Upper lobe of right lung (tissue), 1 donor: ENCODE measurements around the gene MICOS13. TPM values are rescaled to one million over a fixed set of nuclear protein-coding genes. Genes with fewer than 3 reads are reported as not detected.
A peak's percentile ranks its signal among the peaks of the same experiment; 100 is the strongest.

ENCODE experiments used
- ATAC-seq: fragments of 200-7000 bp; cut with Tn5 transposase; one replicate; pipeline ENCODE4 v1.9.1; 2020; ENCODE audit warnings: mild to moderate bottlenecking, moderate library complexity
- DNase-seq: peaks from one replicate; pipeline ENCODE4 v3.0.0-alpha.2; 2020
- H3K27ac ChIP-seq: fragments of 200-600 bp; one replicate; pipeline ENCODE4 v1.8.0; 2022
- H3K27me3 ChIP-seq: fragments of 200-600 bp; one replicate; pipeline ENCODE4 v1.8.0; 2022; ENCODE audit warnings: mild to moderate bottlenecking
- H3K36me3 ChIP-seq: fragments of 200-600 bp; one replicate; pipeline ENCODE4 v1.8.0; 2022
- H3K4me1 ChIP-seq: fragments of 200-600 bp; one replicate; pipeline ENCODE4 v1.8.0; 2022
- H3K4me3 ChIP-seq: fragments of 200-600 bp; one replicate; pipeline ENCODE4 v1.8.0; 2022; ENCODE audit warnings: mild to moderate bottlenecking
- H3K9me3 ChIP-seq: fragments of 200-600 bp; one replicate; pipeline ENCODE4 v1.8.0; 2022
- CTCF ChIP-seq: fragments of 200-600 bp; IDR thresholded peaks from one replicate; pipeline ENCODE4 v1.8.0; 2022; ENCODE audit warnings: antibody characterized with exemption
- intact Hi-C: fragments of 100-400 bp; cut with DNase I; formaldehyde crosslinking; loops from one replicate; pipeline ENCODE4 v1.11.0; 2022
- total RNA-seq: library from RNA; stranded (reverse); fragmentation: NEBNext Ultra II Directional; extraction: Animal tissue kit (Norgen Biotek cat#: 25700); gene quantifications from one replicate; pipeline ENCODE4 v1.2.1, GENCODE V29; 2021
- donor health status: DM: no; HTN: yes; CAD: no; lungs with severe emphysema.

MICOS13 gene
- total RNA-seq, 1 donor from 2014 or later = 48.3 TPM

- intact Hi-C loops = no loop called here
- ATAC-seq = no peak
- Histone ChIP-seq H3K36me3 (peaks cover 62% of the 10 kb centered on the region), H3K4me1 (peaks cover 10% of the 10 kb centered on the region), H3K9me3 (no peaks in the 10 kb centered on the region), H3K4me3 (no peak overlapping the region), H3K27ac (no peak overlapping the region), H3K27me3 (no peaks in the 10 kb centered on the region)
- no peak for TF ChIP-seq CTCF
- no peak for DNase-seq
These were observed 38.1 kb downstream of the MICOS13 start for GRCh38 chr19:5642204-5642603.

GRCh38 chr19:5641171-5641570 lies 39.1 kb downstream of the MICOS13 start:
- no peak overlapping the region for H3K27ac ChIP-seq
- intact Hi-C loops = no loop called here
- no peaks in the 10 kb centered on the region for H3K27me3 ChIP-seq
- ATAC-seq (no peak), DNase-seq (no peak)
- peaks cover 52% of the 10 kb centered on the region for H3K36me3 ChIP-seq
- H3K9me3 ChIP-seq = no peaks in the 10 kb centered on the region
- H3K4me3 ChIP-seq = no peak overlapping the region
- TF ChIP-seq CTCF = no peak
- peaks cover 10% of the 10 kb centered on the region for H3K4me1 ChIP-seq

GRCh38 chr19:5637971-5638370 lies 42.3 kb downstream of the MICOS13 start:
- Histone ChIP-seq H3K27me3 (no peaks in the 10 kb centered on the region), H3K4me1 (peaks cover 17% of the 10 kb centered on the region), H3K36me3 (peaks cover 21% of the 10 kb centered on the region), H3K27ac (no peak overlapping the region), H3K4me3 (no peak overlapping the region), H3K9me3 (no peaks in the 10 kb centered on the region)
- ATAC-seq = no peak
- TF ChIP-seq CTCF = no peak
- intact Hi-C loops = no loop called here
- DNase-seq = no peak

GRCh38 chr19:5635427-5635826 lies 44.9 kb downstream of the MICOS13 start:
- no peaks in the 10 kb centered on the region for H3K27me3 ChIP-seq
- peaks cover 40% of the 10 kb centered on the region for H3K4me1 ChIP-seq
- ATAC-seq (peak; percentile 60), DNase-seq (no peak)
- TF ChIP-seq CTCF = no peak
- H3K9me3 ChIP-seq = no peaks in the 10 kb centered on the region
- H3K4me3 ChIP-seq = no peak overlapping the region
- H3K27ac ChIP-seq = no peak overlapping the region
- intact Hi-C loops = no loop called here
- H3K36me3 ChIP-seq = no peaks in the 10 kb centered on the region

- H3K36me3 ChIP-seq = peaks cover 27% of the 10 kb centered on the region
- peak; percentile 34 for ATAC-seq
- intact Hi-C loops = no loop called here
These were observed 47.7 kb downstream of the MICOS13 start for GRCh38 chr19:5632657-5633056.

More at GRCh38 chr19:5632657-5633056, 47.7 kb downstream of the MICOS13 start:
- Histone ChIP-seq H3K27me3 (no peaks in the 10 kb centered on the region), H3K4me3 (no peak overlapping the region), H3K4me1 (peaks cover 57% of the 10 kb centered on the region), H3K9me3 (no peaks in the 10 kb centered on the region), H3K27ac (peak overlapping the region; percentile 33)
- no peak for TF ChIP-seq CTCF
- DNase-seq = no peak
